Measurements from ENCODE around the gene AUTS2. TPM values are rescaled to one million over a fixed set of nuclear protein-coding genes. Genes with fewer than 3 reads are reported as not detected.

AUTS2 gene
- total and polyA plus RNA-seq, 2 of the 8 experiments (the other 6 are each of a cell fraction or from before 2014, with no cell fraction given), result 25.9 to 101 TPM

DNA sequence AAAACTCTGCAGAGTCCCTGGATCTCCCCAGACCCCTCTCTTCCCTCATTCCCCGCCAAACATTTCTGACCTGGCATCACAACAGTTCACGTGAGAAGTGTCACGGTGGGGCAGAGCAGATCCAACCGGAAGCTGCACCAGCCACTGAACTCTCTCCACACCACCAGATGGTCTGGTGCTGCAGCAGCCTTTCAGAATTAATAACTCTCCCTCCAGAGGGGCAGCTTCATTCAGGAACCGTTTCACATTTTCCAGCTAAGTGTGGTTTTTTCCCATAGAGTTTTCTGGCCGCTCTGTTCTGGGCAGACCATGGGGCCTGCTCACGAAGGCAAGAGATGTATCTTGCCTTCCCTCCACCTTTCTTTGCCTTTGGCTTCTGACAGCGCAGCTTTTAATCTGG is 1047.0 kb downstream of the AUTS2 start (continued):
- no peak for TF ChIP-seq GABPA (IDR thresholded peaks at IDR 0.05; ENCODE audit: borderline replicate concordance, insufficient read depth, low read length)
- TF ChIP-seq YY1 (IDR thresholded peaks at IDR 0.05; ENCODE audit: low read depth, low read length), result no peak
